SU-DHL-6 (cell line): Measurements from ENCODE around the gene KAT6B.

Source experiments
- H2AFZ ChIP-seq: fragments of 200-600 bp; sonication (generic); 2 replicates; pipeline ENCODE4 v1.6.1; 2014; ENCODE audit warnings: low read depth, mild to moderate bottlenecking, moderate library complexity, mixed read lengths, antibody characterized with exemption, low read length; ENCODE audit not compliant: severe bottlenecking
- H3F3A ChIP-seq: fragments of 200-600 bp; shearing (Covaris generic); 2 replicates; pipeline ENCODE4 v1.6.0; 2016; ENCODE audit warnings: antibody characterized with exemption, mild to moderate bottlenecking; ENCODE audit not compliant: insufficient read depth
- H3K27ac ChIP-seq: fragments of 200-600 bp; sonication (generic); 2 replicates; pipeline ENCODE4 v1.5.1; 2016; ENCODE audit warnings: low read depth, mild to moderate bottlenecking, low read length, moderate library complexity, mixed read lengths
- H3K27me3 ChIP-seq: fragments of 200-600 bp; sonication (generic), shearing (Covaris generic); 2 replicates; pipeline ENCODE4 v1.6.0; 2014; ENCODE audit warnings: mild to moderate bottlenecking, low read length
- H3K36me3 ChIP-seq: fragments of 200-600 bp; sonication (generic); 2 replicates; pipeline ENCODE4 v1.6.1; 2014; ENCODE audit warnings: mild to moderate bottlenecking, low read length, mixed read lengths
- H3K4me2 ChIP-seq: fragments of 300-600, 200-600 bp; shearing (Covaris generic), sonication (generic); 2 replicates; pipeline ENCODE4 v1.6.0; 2014; ENCODE audit warnings: low read length, low read depth, mild to moderate bottlenecking; ENCODE audit not compliant: poor library complexity, severe bottlenecking
- H3K4me3 ChIP-seq: fragments of 200-600 bp; sonication (generic); 2 replicates; pipeline ENCODE4 v1.5.1; 2014; ENCODE audit warnings: antibody characterized with exemption, low read length, mild to moderate bottlenecking, mixed read lengths; ENCODE audit not compliant: insufficient read depth, poor library complexity, severe bottlenecking
- H3K79me2 ChIP-seq: fragments of 200-600 bp; sonication (generic); 2 replicates; pipeline ENCODE4 v1.6.1; 2014; ENCODE audit warnings: mild to moderate bottlenecking, low read length, moderate library complexity; ENCODE audit not compliant: insufficient read depth
- H3K9ac ChIP-seq: fragments of 200-600 bp; sonication (generic); 2 replicates; pipeline ENCODE4 v1.7.0; 2014; ENCODE audit warnings: mild to moderate bottlenecking, low read length
- H3K9me2 ChIP-seq: fragments of 200-600 bp; sonication (generic); replicated peaks from 2 replicates; pipeline ENCODE4 v1.6.1; 2014; ENCODE audit warnings: low read length; ENCODE audit not compliant: insufficient read depth
- H3K9me3 ChIP-seq: fragments of 200-600 bp; sonication (generic); 2 replicates; pipeline ENCODE4 v1.6.1; 2014; ENCODE audit warnings: low read length, mixed read lengths; ENCODE audit not compliant: insufficient read depth
- H4K20me1 ChIP-seq: fragments of 200-600 bp; sonication (generic); 2 replicates; pipeline ENCODE4 v1.6.1; 2014; ENCODE audit warnings: low read depth, mild to moderate bottlenecking, antibody characterized with exemption, low read length, moderate library complexity, mixed read lengths
- EZH2phosphoT487 ChIP-seq: fragments of 200-600 bp; sonication (generic), shearing (Covaris generic); conservative IDR thresholded peaks from 2 replicates; pipeline ENCODE4 v1.6.1; 2018; ENCODE audit warnings: mild to moderate bottlenecking, antibody characterized with exemption, low read length, moderate library complexity, mixed read lengths
- TF ChIP-seq, protein P1 (sequence below): fragments of 200-600 bp; sonication (generic); IDR thresholded peaks from one replicate; pipeline ENCODE4 v1.5.1; 2017; ENCODE audit warnings: antibody characterized with exemption, mild to moderate bottlenecking, low read length, moderate library complexity; ENCODE audit not compliant: insufficient read depth, poor library complexity, severe bottlenecking

KAT6B gene

DNA sequence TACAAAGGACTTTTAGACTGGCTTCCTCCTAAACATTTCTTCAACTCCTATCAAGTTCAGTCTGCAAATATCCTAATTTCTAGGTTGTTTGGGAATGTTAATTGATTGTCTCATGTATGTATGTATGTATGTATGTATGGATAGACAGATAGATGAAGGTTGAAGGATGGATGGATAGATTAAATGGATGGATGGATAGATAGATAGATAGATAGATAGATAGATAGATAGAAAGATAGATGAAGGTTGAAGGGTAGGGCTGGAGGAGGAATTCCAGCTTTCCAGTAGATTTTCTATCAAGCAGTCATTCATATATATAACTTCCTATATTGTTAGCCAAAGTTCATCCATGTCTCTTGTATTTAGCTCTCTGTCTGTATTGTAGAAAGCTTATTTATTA is 85.8 kb downstream of the KAT6B start:
- TF ChIP-seq EZH2phosphoT487 = no peak
- TF ChIP-seq, protein P1, sequence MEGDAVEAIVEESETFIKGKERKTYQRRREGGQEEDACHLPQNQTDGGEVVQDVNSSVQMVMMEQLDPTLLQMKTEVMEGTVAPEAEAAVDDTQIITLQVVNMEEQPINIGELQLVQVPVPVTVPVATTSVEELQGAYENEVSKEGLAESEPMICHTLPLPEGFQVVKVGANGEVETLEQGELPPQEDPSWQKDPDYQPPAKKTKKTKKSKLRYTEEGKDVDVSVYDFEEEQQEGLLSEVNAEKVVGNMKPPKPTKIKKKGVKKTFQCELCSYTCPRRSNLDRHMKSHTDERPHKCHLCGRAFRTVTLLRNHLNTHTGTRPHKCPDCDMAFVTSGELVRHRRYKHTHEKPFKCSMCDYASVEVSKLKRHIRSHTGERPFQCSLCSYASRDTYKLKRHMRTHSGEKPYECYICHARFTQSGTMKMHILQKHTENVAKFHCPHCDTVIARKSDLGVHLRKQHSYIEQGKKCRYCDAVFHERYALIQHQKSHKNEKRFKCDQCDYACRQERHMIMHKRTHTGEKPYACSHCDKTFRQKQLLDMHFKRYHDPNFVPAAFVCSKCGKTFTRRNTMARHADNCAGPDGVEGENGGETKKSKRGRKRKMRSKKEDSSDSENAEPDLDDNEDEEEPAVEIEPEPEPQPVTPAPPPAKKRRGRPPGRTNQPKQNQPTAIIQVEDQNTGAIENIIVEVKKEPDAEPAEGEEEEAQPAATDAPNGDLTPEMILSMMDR = no peak
- Histone ChIP-seq H3K9me3 (no peaks in the 10 kb centered on the region), H3K79me2 (peaks cover 9% of the 10 kb centered on the region; the same call in 1 of the 2 replicates), H3K4me2 (no peak overlapping the region), H3K9ac (no peak overlapping the region), H4K20me1 (0 out of 2 replicates have a peak, but pooled peaks cover 3% of the 10 kb centered on the region), H3K27ac (no peak overlapping the region), H3K4me3 (no peak overlapping the region), H2AFZ (no peak overlapping the region), H3K9me2 (no peaks in the 10 kb centered on the region), H3K27me3 (no peaks in the 10 kb centered on the region), H3K36me3 (no peaks in the 10 kb centered on the region), H3F3A (no peaks in the 10 kb centered on the region)

DNA sequence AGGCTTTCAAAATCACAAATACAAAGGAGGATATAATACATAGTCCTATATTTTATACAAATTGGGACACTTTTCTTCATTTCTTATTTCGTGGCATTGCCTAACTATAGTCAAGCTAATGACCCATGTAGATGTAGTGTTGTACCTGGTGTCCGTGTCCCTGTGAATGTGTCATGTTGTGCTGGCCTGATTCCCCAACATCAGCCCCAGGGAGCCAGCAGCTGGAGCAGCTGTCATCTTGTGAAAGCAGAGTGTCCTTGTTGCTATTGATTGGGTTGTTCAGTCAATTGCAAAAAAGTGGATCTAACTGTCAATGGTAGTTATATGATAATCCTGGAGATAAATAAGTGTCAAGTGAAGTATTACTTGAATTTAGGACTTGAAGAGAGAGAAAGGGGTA is 86.3 kb downstream of the KAT6B start:
- no peaks in the 10 kb centered on the region for H3F3A ChIP-seq
- H3K27ac ChIP-seq = no peak overlapping the region
- no peaks in the 10 kb centered on the region for H3K9me3 ChIP-seq
- no peak overlapping the region for H3K4me2 ChIP-seq
- H3K27me3 ChIP-seq = no peaks in the 10 kb centered on the region
- no peak overlapping the region for H3K9ac ChIP-seq
- H3K79me2 ChIP-seq = peaks cover 9% of the 10 kb centered on the region; the same call in 1 of the 2 replicates
- H3K36me3 ChIP-seq = no peaks in the 10 kb centered on the region
- TF ChIP-seq EZH2phosphoT487 = no peak
- TF ChIP-seq, protein P1 = no peak
- no peak overlapping the region for H3K4me3 ChIP-seq
- no peaks in the 10 kb centered on the region for H3K9me2 ChIP-seq
- H4K20me1 ChIP-seq = 0 out of 2 replicates have a peak, but pooled peaks cover 3% of the 10 kb centered on the region
- H2AFZ ChIP-seq = no peak overlapping the region

DNA sequence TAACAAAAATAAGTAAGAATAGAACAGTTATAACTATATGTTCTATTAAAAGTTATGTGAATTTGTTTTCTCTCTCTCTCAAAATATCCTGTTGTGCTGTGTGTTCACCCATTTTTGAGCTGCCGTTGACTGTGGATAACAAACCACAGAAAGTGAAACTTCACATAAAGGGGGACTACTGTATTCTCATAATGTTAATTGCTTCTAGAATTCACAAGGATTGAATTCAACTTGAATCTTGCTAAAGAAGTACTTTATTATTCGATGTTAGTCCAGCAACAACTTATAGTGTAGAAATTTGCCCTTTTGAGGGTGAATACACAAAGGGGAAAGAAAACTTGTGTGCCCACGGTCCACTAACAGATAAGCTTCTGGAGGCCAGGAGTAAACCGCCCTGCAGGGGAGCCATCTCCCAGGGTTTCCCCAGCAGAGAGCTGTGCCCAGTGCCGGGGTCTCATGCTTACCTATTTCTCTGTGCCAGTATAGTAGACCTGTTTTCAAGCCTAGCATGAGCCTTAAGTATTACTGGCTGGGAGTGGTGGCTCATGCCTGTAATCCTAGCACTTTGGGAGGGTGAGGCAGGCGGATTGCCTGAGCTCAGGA is 87.1 kb downstream of the KAT6B start:
- Histone ChIP-seq H3K27ac (no peak overlapping the region), H3K9ac (no peak overlapping the region), H3K9me3 (no peaks in the 10 kb centered on the region; the same call in 1 of the 2 replicates), H4K20me1 (0 out of 2 replicates have a peak, but pooled peaks cover 3% of the 10 kb centered on the region), H3K27me3 (no peaks in the 10 kb centered on the region), H3K36me3 (no peaks in the 10 kb centered on the region), H3K9me2 (no peaks in the 10 kb centered on the region), H3F3A (no peaks in the 10 kb centered on the region), H2AFZ (no peak overlapping the region), H3K4me3 (no peak overlapping the region), H3K4me2 (no peak overlapping the region), H3K79me2 (peaks cover 9% of the 10 kb centered on the region; the same call in 1 of the 2 replicates)
- TF ChIP-seq, protein P1 = no peak
- TF ChIP-seq EZH2phosphoT487 = no peak
